A673 (cell line): ENCODE measurements around the gene SIK2.

Source experiments
- CTCF ChIP-seq: fragments of 300-800, 200-600 bp; sonication (generic); conservative IDR thresholded peaks from 2 replicates; pipeline ENCODE4 v1.5.1; 2017; ENCODE audit warnings: low read depth, mild to moderate bottlenecking, antibody characterized with exemption, low read length, moderate library complexity, mixed read lengths
- EZH2 ChIP-seq: fragments of 200-600 bp; sonication (generic); IDR thresholded peaks from 2 replicates; pipeline ENCODE4 v1.6.1; 2017; ENCODE audit warnings: borderline replicate concordance, low read depth, mild to moderate bottlenecking, mixed read lengths, antibody characterized with exemption, low read length; ENCODE audit not compliant: poor library complexity, severe bottlenecking

- TF ChIP-seq CTCF (no peak), EZH2 (no peak)
These were observed 47.0 kb upstream of the SIK2 start for GRCh38 chr11:111555255-111555654.
